H9 (cell line): ENCODE measurements around the gene LCE3A. TPM values are rescaled to one million over a fixed set of nuclear protein-coding genes. Genes with fewer than 3 reads are reported as not detected.

Experiments used
- DNase-seq: peaks from one replicate; pipeline ENCODE4 v3.0.0-alpha.2; 2017
- H2AFZ ChIP-seq: one replicate; pipeline ENCODE4 v1.6.1; 2013; ENCODE audit warnings: mild to moderate bottlenecking, low read length, control low read depth, moderate library complexity
- H2AK5ac ChIP-seq: 2 replicates; pipeline ENCODE4 v1.6.1; 2013; ENCODE audit warnings: low read length, control low read depth, mixed read lengths; ENCODE audit not compliant: insufficient read length
- H2BK120ac ChIP-seq: one replicate; pipeline ENCODE4 v1.6.1; 2013; ENCODE audit warnings: low read depth, mild to moderate bottlenecking, low read length, control low read depth, inconsistent platforms; ENCODE audit not compliant: poor library complexity, severe bottlenecking
- H2BK12ac ChIP-seq: 2 replicates; pipeline ENCODE4 v1.6.1; 2013; ENCODE audit warnings: low read length, control low read depth, mixed read lengths, low read depth; ENCODE audit not compliant: insufficient read length
- H2BK15ac ChIP-seq: 2 replicates; pipeline ENCODE4 v1.6.1; 2013; ENCODE audit warnings: low read depth, low read length, control low read depth
- H2BK20ac ChIP-seq: one replicate; pipeline ENCODE4 v1.6.1; 2013; ENCODE audit warnings: low read depth, mild to moderate bottlenecking, low read length, control low read depth, inconsistent platforms; ENCODE audit not compliant: poor library complexity, severe bottlenecking
- H2BK5ac ChIP-seq: 2 replicates; pipeline ENCODE4 v1.6.1; 2013; ENCODE audit warnings: low read length, control low read depth, mixed read lengths; ENCODE audit not compliant: insufficient read length
- H3K14ac ChIP-seq: 2 replicates; pipeline ENCODE4 v1.6.1; 2013; ENCODE audit warnings: low read length, control low read depth; ENCODE audit not compliant: insufficient read depth
- H3K18ac ChIP-seq: 2 replicates; pipeline ENCODE4 v1.6.1; 2013; ENCODE audit warnings: low read depth, mild to moderate bottlenecking, mixed read lengths, low read length, control low read depth; ENCODE audit not compliant: insufficient read length
- H3K23ac ChIP-seq: 2 replicates; pipeline ENCODE4 v1.6.1; 2013; ENCODE audit warnings: low read length, control low read depth, mixed read lengths, low read depth; ENCODE audit not compliant: insufficient read length
- H3K23me2 ChIP-seq: 2 replicates; pipeline ENCODE4 v1.6.1; 2013; ENCODE audit warnings: low read depth, mild to moderate bottlenecking, mixed read lengths, low read length, control low read depth; ENCODE audit not compliant: insufficient read length, poor library complexity, severe bottlenecking
- H3K27ac ChIP-seq: 2 replicates; pipeline ENCODE4 v1.5.1; 2013; ENCODE audit warnings: low read length, control low read depth, mixed read lengths, low read depth; ENCODE audit not compliant: insufficient read length
- H3K27me3 ChIP-seq: 2 replicates; pipeline ENCODE4 v1.6.1; 2013; ENCODE audit warnings: low read length, control low read depth, inconsistent platforms; ENCODE audit not compliant: insufficient read depth
- H3K4ac ChIP-seq: 2 replicates; pipeline ENCODE4 v1.6.1; 2013; ENCODE audit warnings: low read depth, mild to moderate bottlenecking, control low read depth, inconsistent platforms, low read length, moderate library complexity
- H3K4me1 ChIP-seq: 2 replicates; pipeline ENCODE4 v1.6.1; 2013; ENCODE audit warnings: low read length, control low read depth, inconsistent platforms; ENCODE audit not compliant: insufficient read depth
- H3K4me2 ChIP-seq: 2 replicates; pipeline ENCODE4 v1.6.1; 2013; ENCODE audit warnings: low read length, control low read depth, mixed read lengths; ENCODE audit not compliant: insufficient read length, insufficient read depth
- H3K56ac ChIP-seq: 2 replicates; pipeline ENCODE4 v1.6.1; 2013; ENCODE audit warnings: low read depth, mild to moderate bottlenecking, mixed read lengths, low read length, control low read depth; ENCODE audit not compliant: insufficient read length
- H3K79me1 ChIP-seq: 2 replicates; pipeline ENCODE4 v1.6.1; 2013; ENCODE audit warnings: low read depth, mild to moderate bottlenecking, moderate library complexity, low read length, control low read depth, inconsistent platforms; ENCODE audit not compliant: insufficient read depth, poor library complexity, severe bottlenecking
- H3K79me2 ChIP-seq: 2 replicates; pipeline ENCODE4 v1.6.1; 2013; ENCODE audit warnings: low read length, control low read depth, inconsistent platforms; ENCODE audit not compliant: insufficient read depth
- H3K9ac ChIP-seq: 2 replicates; pipeline ENCODE4 v1.6.1; 2013; ENCODE audit warnings: low read length, control low read depth, mixed read lengths; ENCODE audit not compliant: insufficient read length; ENCODE audit errors: extremely low read depth
- H3K9me3 ChIP-seq: one replicate; pipeline ENCODE4 v1.6.1; 2013; ENCODE audit warnings: low read depth, low read length, inconsistent platforms; ENCODE audit not compliant: control insufficient read depth
- H3T11ph ChIP-seq: one replicate; pipeline ENCODE4 v1.6.1; 2013; ENCODE audit warnings: mild to moderate bottlenecking, low read length, control low read depth, inconsistent platforms
- H4K20me1 ChIP-seq: one replicate; pipeline ENCODE4 v1.6.1; 2013; ENCODE audit not compliant: control insufficient read depth, insufficient read length, insufficient read depth
- H4K5ac ChIP-seq: 2 replicates; pipeline ENCODE4 v1.6.1; 2013; ENCODE audit warnings: low read depth, mild to moderate bottlenecking, mixed read lengths, low read length, control low read depth; ENCODE audit not compliant: insufficient read length
- H4K8ac ChIP-seq: replicated peaks from 2 replicates; pipeline ENCODE4 v1.6.1; 2013; ENCODE audit warnings: low read length, control low read depth, mixed read lengths, low read depth; ENCODE audit not compliant: insufficient read length
- H4K91ac ChIP-seq: 2 replicates; pipeline ENCODE4 v1.6.1; 2013; ENCODE audit warnings: low read depth, mild to moderate bottlenecking, moderate library complexity, mixed read lengths, low read length, control low read depth; ENCODE audit not compliant: insufficient read length
- H3K27ac Mint-ChIP-seq, 3 experiments: 2 replicates in 2 of 3; 3 replicates in 1 of 3; pipeline ENCODE4 v1.8.0; 2020 to 2021; ENCODE audit warnings: mixed read lengths in 3 of 3, mild to moderate bottlenecking in 1 of 3, moderate library complexity in 1 of 3
- H3K27me3 Mint-ChIP-seq: 2 replicates; pipeline ENCODE4 v1.8.0; 2021; ENCODE audit warnings: low read depth, mild to moderate bottlenecking, moderate library complexity, mixed read lengths
- H3K36me3 Mint-ChIP-seq, 3 experiments: 2 replicates in 2 of 3; 3 replicates in 1 of 3; pipeline ENCODE4 v1.8.0; 2020 to 2021; ENCODE audit warnings: low read depth in 3 of 3, mixed read lengths in 3 of 3; ENCODE audit not compliant: insufficient read depth in 1 of 3
- H3K4me1 Mint-ChIP-seq, 2 experiments: 2 replicates each; pipeline ENCODE4 v1.8.0; 2020; ENCODE audit warnings: mixed read lengths in 2 of 2
- H3K4me3 Mint-ChIP-seq, 2 experiments: 2 replicates in 1 of 2; 3 replicates in 1 of 2; pipeline ENCODE4 v1.8.0; 2020 to 2021; ENCODE audit warnings: mild to moderate bottlenecking in 2 of 2, mixed read lengths in 2 of 2, moderate library complexity in 1 of 2
- H3K9me3 Mint-ChIP-seq, 2 experiments: 2 replicates in 1 of 2; 3 replicates in 1 of 2; pipeline ENCODE4 v1.8.0; 2020; ENCODE audit warnings: mild to moderate bottlenecking in 2 of 2, mixed read lengths in 2 of 2, moderate library complexity in 1 of 2
- WGBS: extraction: QIAGEN DNeasy Blood & Tissue Kit; methylation state at CpG from one replicate; pipeline ENCODE4 v1.1.7; 2013; ENCODE audit warnings: missing lambda C conversion rate, low lambda C conversion rate, mixed read lengths; ENCODE audit not compliant: insufficient read length; ENCODE audit errors: extremely low coverage; 5-methylcytosine and 5-hydroxymethylcytosine counted together
- total RNA-seq: library from RNA; stranded (reverse); gene quantifications from 2 replicates; pipeline ENCODE4 v1.2.1, GENCODE V29; 2021
- TF ChIP-seq, protein P1 (sequence below): fragments of 200-600 bp; sonication (generic); conservative IDR thresholded peaks from 3 replicates; pipeline ENCODE4 v1.8.0; 2021; ENCODE audit warnings: antibody characterized with exemption, mild to moderate bottlenecking

Gene LCE3A
- total RNA-seq, 1 experiment from 2014 or later: not detected

DNA sequence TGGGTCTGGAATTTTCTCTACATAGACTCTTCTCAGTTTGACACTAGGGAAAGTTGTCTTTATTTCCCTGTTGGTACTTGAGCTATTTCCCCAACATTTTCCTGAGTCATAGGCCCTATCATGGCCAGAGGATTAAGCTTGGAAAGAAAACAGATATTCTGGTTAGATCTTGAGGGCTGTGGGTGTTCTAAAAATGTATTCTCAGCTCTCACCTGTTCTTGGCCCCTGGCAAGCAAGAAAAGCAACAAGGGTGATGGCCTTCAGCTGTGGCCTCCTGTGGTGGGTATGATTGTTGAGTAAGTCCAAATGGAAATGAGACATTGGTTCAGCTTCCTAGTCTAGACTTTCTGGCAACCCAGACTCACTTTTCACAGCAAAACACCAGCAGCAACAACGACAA is 17.4 kb upstream of the LCE3A start:
- H3K4me3 Mint-ChIP-seq: no peak overlapping the region
- no peaks in the 10 kb centered on the region for H3K27me3 ChIP-seq
- H3K4me1 Mint-ChIP-seq: no peaks in the 10 kb centered on the region
- H4K91ac ChIP-seq: no peak overlapping the region
- H2AFZ ChIP-seq: no peak overlapping the region
- no peaks in the 10 kb centered on the region for H3K4me1 ChIP-seq
- no peak overlapping the region for H2BK120ac ChIP-seq
- DNase-seq: no peak
- H3K23ac ChIP-seq: no peak overlapping the region
- no peak overlapping the region for H3K14ac ChIP-seq
- no peak overlapping the region for H3K9ac ChIP-seq
- H2AK5ac ChIP-seq: no peak overlapping the region
- H3K56ac ChIP-seq: no peak overlapping the region
- H2BK20ac ChIP-seq: no peak overlapping the region
- no peak overlapping the region for H2BK12ac ChIP-seq
- no peak overlapping the region for H2BK5ac ChIP-seq
- H3K79me2 ChIP-seq: no peaks in the 10 kb centered on the region
- no peak overlapping the region for H3K18ac ChIP-seq
- no peaks in the 10 kb centered on the region for H3K23me2 ChIP-seq
- no peaks in the 10 kb centered on the region; the same call in 1 of the 2 replicates for H3K27me3 Mint-ChIP-seq
- H3K4me2 ChIP-seq: no peak overlapping the region
- H4K20me1 ChIP-seq: no peaks in the 10 kb centered on the region
- H3T11ph ChIP-seq: no peak overlapping the region
- H3K27ac ChIP-seq: no peak overlapping the region
- H3K4ac ChIP-seq: no peak overlapping the region
- H3K9me3 Mint-ChIP-seq: peaks cover 94 to 97% of the 10 kb centered on the region in 2 experiments
- H3K36me3 Mint-ChIP-seq: peaks cover 0 to 22% (median 8%) of the 10 kb centered on the region in 3 experiments; a peak in 5 of 7 replicates
- H3K27ac Mint-ChIP-seq: no peak overlapping the region
- no CpG with 5 or more reads among the region's 1 CpG for WGBS
- no peaks in the 10 kb centered on the region for H3K79me1 ChIP-seq
- no peak overlapping the region for H2BK15ac ChIP-seq
- H4K5ac ChIP-seq: no peak overlapping the region
- no peak overlapping the region for H4K8ac ChIP-seq
- peaks cover 85% of the 10 kb centered on the region for H3K9me3 ChIP-seq
- TF ChIP-seq, protein P1, sequence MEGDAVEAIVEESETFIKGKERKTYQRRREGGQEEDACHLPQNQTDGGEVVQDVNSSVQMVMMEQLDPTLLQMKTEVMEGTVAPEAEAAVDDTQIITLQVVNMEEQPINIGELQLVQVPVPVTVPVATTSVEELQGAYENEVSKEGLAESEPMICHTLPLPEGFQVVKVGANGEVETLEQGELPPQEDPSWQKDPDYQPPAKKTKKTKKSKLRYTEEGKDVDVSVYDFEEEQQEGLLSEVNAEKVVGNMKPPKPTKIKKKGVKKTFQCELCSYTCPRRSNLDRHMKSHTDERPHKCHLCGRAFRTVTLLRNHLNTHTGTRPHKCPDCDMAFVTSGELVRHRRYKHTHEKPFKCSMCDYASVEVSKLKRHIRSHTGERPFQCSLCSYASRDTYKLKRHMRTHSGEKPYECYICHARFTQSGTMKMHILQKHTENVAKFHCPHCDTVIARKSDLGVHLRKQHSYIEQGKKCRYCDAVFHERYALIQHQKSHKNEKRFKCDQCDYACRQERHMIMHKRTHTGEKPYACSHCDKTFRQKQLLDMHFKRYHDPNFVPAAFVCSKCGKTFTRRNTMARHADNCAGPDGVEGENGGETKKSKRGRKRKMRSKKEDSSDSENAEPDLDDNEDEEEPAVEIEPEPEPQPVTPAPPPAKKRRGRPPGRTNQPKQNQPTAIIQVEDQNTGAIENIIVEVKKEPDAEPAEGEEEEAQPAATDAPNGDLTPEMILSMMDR: no peak
